Mononuclear cell (primary cell): ENCODE results near the gene KRT85. TPM values are rescaled to one million over a fixed set of nuclear protein-coding genes. Genes with fewer than 3 reads are reported as not detected.
"Not testable (repeated sequence)": the region's sequence is repeated elsewhere in the genome, so short reads cannot be mapped to it uniquely, and the experiment has no call there.

Experiments
- H3K27me3 ChIP-seq: 2 replicates; pipeline ENCODE4 v1.6.0; 2011; ENCODE audit warnings: low read length, control low read depth; ENCODE audit not compliant: insufficient read depth
- H3K4me1 ChIP-seq: 2 replicates; pipeline ENCODE4 v1.5.1; 2011; ENCODE audit warnings: mild to moderate bottlenecking, low read length, control low read depth; ENCODE audit not compliant: insufficient read depth
- H3K4me3 ChIP-seq: 2 replicates; pipeline ENCODE4 v1.5.1; 2011; ENCODE audit warnings: mild to moderate bottlenecking, low read length, moderate library complexity
- H3K9me3 ChIP-seq: 2 replicates; pipeline ENCODE4 v1.5.1; 2011; ENCODE audit warnings: low read depth, mild to moderate bottlenecking, control low read depth, low read length
- total RNA-seq: library from RNA; depleted of rRNA; stranded (reverse); fragments of >200 nt; gene quantifications from one replicate; pipeline ENCODE4 v1.2.3, GENCODE V29; 2012

KRT85 gene
- total RNA-seq, 1 donor, result not detected

DNA sequence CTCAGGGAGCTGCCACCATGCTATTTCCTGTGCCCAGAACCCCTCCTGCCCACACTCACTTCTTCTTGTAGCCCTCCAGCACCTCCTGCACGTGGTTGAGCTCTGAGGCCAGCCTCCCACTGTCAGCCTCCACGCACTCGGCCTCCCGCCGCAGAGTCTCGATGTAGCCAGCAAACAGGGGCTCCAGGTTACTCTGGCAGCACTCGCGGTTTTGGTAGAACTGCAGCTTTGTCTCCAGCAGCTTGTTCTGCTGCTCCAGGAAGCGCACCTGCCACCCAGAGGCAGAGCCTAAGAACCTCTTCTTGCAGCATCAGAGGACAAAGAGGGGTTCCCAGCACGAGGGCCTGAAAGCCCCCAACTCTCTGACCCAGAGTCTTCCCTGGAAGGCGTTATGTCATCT is 48.2 kb downstream of the KRT85 start:
- Histone ChIP-seq H3K4me1 (no peaks in the 10 kb centered on the region), H3K27me3 (peaks cover 5% of the 10 kb centered on the region), H3K9me3 (no peaks in the 10 kb centered on the region), H3K4me3 (no peak overlapping the region)

DNA sequence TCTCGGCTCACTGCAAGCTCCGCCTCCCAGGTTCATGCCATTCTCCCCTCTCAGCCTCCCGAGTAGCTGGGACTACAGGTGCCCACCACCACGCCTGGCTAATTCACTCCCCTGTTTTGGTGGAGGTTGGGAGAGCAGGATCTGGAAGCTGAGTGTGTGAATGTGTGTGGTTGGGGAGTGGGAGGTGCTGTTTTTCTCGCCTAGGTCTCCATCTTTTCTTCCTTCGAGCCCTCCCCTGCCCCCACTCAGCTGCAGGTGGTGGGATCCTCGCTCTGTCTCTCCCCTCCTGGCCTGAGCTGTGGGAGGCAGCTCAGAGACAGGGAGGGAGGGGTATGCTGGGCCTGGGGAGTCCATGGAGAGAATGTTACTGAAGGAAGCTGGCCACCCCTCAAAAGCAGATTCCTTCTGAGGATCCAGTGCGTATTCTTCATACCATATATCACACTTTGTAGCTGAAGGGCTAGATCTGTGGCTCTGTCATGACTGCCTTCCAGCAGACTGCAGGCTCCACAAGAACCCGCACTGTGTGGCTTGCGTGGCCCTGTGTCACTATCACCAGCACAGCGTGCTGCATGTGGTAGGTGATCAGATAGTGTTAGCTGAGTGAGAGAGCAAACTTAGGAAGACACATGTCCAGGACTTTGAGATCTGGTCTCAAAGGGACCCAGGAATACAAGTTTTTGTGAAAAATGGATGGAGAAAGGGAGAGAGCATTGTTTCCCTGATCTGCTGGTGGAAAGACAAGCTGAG is 48.9 kb downstream of the KRT85 start:
- H3K4me1 ChIP-seq, result no peaks in the 10 kb centered on the region
- H3K27me3 ChIP-seq, result peaks cover 5% of the 10 kb centered on the region
- H3K9me3 ChIP-seq, result no peaks in the 10 kb centered on the region
- H3K4me3 ChIP-seq, result no peak overlapping the region

DNA sequence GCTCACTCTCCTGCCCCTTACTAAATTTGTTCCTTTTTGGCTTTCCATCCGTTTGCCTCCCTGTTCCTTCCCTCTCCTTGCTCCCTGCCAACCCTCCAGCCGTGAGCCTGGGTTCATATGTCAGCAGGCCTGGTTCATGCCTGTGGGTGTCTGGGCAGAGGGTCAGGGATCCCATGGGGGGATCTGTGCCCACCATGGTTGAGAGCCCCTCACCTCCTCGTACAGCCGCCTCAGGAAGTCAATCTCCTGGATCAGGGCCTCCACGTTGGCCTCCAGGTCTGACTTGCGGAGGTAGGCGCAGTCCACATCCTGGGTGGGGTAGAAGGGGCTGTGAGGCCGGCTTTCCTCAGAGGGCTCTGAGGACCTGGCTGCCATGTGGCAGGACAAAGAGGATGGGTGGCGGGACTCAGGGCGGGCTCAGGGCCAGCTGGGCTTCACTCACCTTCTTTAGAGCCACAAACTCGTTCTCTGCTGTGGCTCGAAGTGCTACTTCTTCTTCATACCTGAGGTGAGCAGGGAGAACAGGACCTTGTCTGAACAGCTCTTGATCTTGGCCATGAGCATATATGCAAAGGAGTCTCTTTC is 49.7 kb downstream of the KRT85 start:
- H3K9me3 ChIP-seq, result no peaks in the 10 kb centered on the region
- peaks cover 5% of the 10 kb centered on the region for H3K27me3 ChIP-seq
- H3K4me1 ChIP-seq, result no peaks in the 10 kb centered on the region
- H3K4me3 ChIP-seq, result no peak overlapping the region

DNA sequence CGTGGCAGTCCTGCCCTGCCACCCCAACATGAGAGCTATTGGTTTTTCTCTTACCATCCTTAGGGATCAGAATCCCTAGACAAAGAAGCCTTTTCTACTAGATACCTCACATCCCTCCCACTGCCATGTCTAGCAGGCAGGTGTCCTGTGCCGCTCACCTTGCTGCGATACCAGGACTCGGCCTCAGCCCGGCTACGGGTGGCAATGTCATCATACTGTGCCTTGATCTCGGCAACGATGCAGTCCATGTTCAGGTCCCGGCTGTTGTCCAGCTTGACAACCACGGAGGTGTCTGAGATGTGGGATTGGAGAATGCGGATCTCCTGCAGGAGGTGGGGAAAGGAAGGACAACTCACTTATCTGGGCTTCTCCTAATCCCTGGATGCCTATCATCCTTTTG is 50.6 kb downstream of the KRT85 start:
- H3K9me3 ChIP-seq, result no peaks in the 10 kb centered on the region
- peaks cover 7% of the 10 kb centered on the region for H3K27me3 ChIP-seq
- H3K4me1 ChIP-seq, result no peaks in the 10 kb centered on the region
- H3K4me3 ChIP-seq, result no peak overlapping the region

DNA sequence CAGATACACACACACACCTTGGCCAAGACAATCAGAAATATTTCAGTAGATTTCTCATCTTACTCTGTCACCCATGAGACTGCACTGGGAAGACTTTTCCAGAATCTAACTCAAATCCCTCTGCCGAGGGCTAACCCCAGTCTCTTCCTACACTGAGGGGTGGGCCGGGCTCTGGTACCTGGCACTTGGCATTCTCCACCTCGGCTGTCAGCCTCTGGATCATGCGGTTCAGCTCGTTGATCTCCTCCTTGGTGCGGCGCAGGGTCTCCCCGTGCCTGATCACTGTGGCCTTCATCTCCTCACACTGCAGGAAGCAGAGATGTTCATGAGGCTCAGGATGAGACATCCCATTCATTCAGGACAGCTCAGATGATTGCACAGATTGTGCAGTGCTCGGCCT is 51.0 kb downstream of the KRT85 start:
- H3K27me3 ChIP-seq, result peaks cover 11% of the 10 kb centered on the region

DNA sequence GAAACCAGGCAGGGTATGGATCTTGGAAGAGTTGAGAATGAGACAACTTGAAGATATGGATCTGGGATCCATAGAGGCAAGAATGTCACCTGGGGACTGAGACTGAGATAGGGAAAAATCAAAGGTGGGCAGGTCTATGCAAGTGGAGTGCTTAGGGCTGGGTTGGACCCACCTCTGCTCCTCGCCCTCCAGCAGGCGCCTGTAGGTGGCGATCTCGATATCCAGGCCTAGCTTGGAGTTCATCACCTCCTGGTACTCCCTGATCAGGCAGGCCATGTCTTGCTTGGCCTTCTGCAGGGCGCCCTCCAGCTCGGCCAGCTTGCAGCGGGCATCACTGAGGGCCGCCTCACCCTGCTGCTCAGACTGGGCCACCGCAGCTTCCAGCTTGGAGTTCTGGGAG is 51.6 kb downstream of the KRT85 start:
- H3K9me3 ChIP-seq, H3K4me3 ChIP-seq, H3K4me1 ChIP-seq: not testable (repeated sequence)
- H3K27me3 ChIP-seq, result peaks cover 14% of the 10 kb centered on the region

More for the DNA sequence above, 51.0 kb downstream of the KRT85 start:
- no peaks in the 10 kb centered on the region for H3K4me1 ChIP-seq
- no peak overlapping the region for H3K4me3 ChIP-seq
- H3K9me3 ChIP-seq, result no peaks in the 10 kb centered on the region

DNA sequence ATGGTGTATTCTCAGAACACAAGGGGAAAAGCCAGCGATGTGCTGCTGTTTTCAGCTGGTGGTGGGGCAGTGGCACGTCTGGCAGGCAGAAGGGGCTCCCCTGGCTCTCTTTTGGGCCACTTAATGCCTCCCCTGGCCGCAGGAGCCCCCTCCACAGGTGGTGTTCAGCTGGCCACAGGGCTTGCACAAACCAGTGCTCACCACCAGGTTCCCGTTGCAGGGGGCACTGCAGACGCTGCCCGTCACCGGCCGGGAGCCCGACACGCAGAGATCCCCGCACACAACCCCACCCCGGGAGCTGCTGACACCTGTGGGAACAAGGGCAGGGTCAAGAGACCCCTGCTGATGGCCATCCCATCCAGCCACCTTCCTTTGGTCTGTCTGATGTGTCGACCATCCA is 52.8 kb downstream of the KRT85 start:
- H3K9me3 ChIP-seq, result no peaks in the 10 kb centered on the region
- H3K4me1 ChIP-seq, result no peaks in the 10 kb centered on the region
- peaks cover 21% of the 10 kb centered on the region for H3K27me3 ChIP-seq
- H3K4me3 ChIP-seq, result no peak overlapping the region

DNA sequence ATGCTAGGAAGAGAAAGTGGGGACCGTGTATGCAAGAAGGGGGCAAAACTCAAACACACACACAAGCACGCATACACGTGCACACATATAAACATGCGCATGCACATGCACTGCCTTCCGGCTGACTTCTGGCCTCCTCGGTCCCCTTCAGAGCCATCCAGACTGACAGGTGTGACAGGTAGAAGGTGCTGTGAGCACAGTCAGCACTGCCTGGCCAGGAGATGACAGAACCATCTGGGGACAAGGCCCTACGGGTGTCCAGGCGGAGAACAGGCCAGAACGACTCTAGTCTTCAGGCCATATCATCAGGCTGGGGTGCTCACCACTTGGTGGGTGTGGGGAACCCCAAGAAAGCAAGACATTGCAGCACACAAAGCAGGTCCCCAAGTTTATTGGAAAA is 53.4 kb downstream of the KRT85 start:
- Histone ChIP-seq H3K9me3 (no peaks in the 10 kb centered on the region), H3K4me3 (no peak overlapping the region), H3K27me3 (peaks cover 27% of the 10 kb centered on the region), H3K4me1 (no peaks in the 10 kb centered on the region)

DNA sequence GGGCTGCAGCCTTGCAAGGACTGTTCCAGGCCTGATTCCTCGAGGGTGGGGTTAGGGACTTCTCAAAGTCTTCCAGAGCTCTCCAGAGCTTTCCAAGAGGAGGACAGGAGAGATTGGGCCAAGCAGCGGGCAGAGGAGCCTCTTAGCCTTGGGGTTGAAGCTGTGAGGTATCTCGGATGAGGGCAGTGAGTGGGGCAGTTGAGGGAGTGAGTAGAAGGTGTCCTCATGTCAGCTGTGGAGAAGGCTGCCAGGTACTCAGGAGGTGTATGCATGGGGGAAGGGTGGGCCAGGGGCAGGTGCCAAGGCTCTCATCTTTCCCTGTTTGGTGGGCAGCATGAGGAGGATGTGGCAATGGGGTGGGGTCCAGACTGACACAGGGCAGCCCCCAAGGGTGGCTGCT is 53.8 kb downstream of the KRT85 start:
- Histone ChIP-seq H3K4me3 (no peak overlapping the region), H3K9me3 (no peaks in the 10 kb centered on the region), H3K27me3 (peaks cover 32% of the 10 kb centered on the region), H3K4me1 (no peaks in the 10 kb centered on the region)

DNA sequence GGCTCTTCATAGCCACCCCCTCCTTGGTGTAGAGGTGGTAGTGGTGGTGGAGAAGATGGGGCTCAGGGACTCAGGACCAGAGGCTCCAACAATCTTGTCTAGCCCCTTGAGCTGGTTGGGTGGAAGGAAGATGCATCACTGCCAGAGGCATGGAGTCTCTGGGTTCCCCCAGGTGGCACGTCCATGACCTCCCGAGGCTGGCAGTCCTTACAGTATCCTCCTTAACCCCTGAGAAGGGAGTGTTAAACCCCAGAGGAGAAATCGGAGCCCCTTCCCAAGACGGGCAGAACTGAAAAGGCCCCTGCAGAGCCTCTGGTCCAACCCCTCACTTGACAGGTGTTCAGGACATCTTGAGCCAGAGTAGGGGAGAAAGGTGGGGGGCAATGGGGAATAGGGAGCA is 55.2 kb downstream of the KRT85 start:
- peaks cover 6% of the 10 kb centered on the region for H3K4me1 ChIP-seq
- H3K9me3 ChIP-seq, result no peaks in the 10 kb centered on the region
- peaks cover 45% of the 10 kb centered on the region for H3K27me3 ChIP-seq
- no peak overlapping the region for H3K4me3 ChIP-seq

DNA sequence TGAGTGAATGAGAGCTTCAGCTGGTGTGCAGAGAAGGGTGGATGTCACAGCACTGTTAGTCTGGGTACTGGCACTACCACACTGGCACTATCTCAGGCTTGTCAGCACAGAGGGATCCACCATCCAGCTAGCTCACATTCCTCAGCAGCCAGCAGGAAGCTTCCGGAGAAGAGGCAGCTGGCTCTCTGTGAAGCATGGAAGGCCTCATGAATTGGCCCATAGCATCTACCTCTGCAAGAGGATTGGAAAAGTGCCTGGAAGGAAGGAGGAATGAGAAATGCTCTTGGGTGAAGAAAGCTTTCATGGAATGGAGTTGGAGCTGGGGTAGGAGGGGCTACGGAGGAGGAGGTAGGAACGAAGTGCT is 56.0 kb downstream of the KRT85 start:
- Histone ChIP-seq H3K9me3 (no peaks in the 10 kb centered on the region), H3K4me3 (no peak overlapping the region), H3K27me3 (peaks cover 52% of the 10 kb centered on the region), H3K4me1 (peaks cover 6% of the 10 kb centered on the region)

DNA sequence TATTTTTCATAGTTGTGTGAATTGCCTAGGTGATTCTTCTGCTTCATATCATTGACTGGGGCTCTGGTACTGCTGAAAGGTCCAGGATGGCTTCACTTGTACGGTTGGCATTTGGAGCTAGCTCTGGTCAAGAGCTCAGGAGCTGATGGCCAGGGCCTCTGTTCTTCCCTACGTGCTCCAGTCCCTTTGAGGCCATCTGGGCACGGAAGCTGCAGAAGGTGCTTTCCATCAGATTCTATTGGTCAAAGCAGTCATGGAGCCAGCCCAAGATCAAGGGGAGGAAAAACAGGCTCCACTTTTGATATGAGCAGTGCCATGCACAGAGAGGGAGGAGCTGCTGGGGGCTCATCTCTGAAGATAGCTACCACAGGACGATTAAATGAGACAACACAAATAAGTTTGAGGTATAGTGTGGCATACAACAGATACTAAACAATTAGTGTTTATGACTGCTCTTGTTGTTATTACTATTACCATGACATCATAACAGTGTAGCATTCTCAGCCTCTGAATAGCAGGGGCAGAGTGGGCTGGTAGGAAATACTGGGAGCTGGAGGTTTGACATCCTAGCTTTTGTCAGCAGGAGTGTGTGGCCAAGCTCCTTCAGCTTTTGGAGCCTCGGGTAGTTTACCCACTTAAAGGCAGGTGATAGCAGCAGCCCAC is 56.5 kb downstream of the KRT85 start:
- H3K4me3 ChIP-seq, result no peak overlapping the region
- peaks cover 6% of the 10 kb centered on the region for H3K4me1 ChIP-seq
- no peaks in the 10 kb centered on the region for H3K9me3 ChIP-seq
- H3K27me3 ChIP-seq, result peaks cover 53% of the 10 kb centered on the region

Other genes with a start within 250 kb of the KRT85 start
- gene KRT80, start 175.5 kb downstream of the KRT85 start, total RNA-seq, result not detected
- gene KRT7, start 134.2 kb downstream of the KRT85 start, total RNA-seq, result not detected
- 0.21 TPM for gene KRT86, start 92.8 kb downstream of the KRT85 start, total RNA-seq
- not detected for gene KRT81, start 75.9 kb downstream of the KRT85 start, total RNA-seq
- gene KRT83, start 46.1 kb downstream of the KRT85 start, total RNA-seq, result not detected
- gene KRT84, start 18.2 kb upstream of the KRT85 start, total RNA-seq, result not detected
- gene KRT82, start 38.9 kb upstream of the KRT85 start, total RNA-seq, result not detected
- gene KRT75, start 66.9 kb upstream of the KRT85 start, total RNA-seq, result not detected
- gene KRT6B, start 84.7 kb upstream of the KRT85 start, total RNA-seq, result not detected
- gene KRT6C, start 106.3 kb upstream of the KRT85 start, total RNA-seq, result not detected
- not detected for gene KRT6A, start 125.8 kb upstream of the KRT85 start, total RNA-seq
- 0.42 TPM for gene KRT5, start 152.9 kb upstream of the KRT85 start, total RNA-seq
- gene KRT71, start 185.7 kb upstream of the KRT85 start, total RNA-seq, result not detected
- gene KRT74, start 206.4 kb upstream of the KRT85 start, total RNA-seq, result 0.10 TPM
- 10.2 TPM for gene KRT72, start 234.0 kb upstream of the KRT85 start, total RNA-seq